Tibial nerve (tissue), 4 donors: ENCODE results near the gene SLC2A9.

ENCODE experiments used
- EP300 ChIP-seq, 2 donors: sonication (generic); formaldehyde crosslinking; IDR thresholded peaks; one replicate each; pipeline ENCODE4 v1.6.1; 2017; ENCODE audit warnings: antibody characterized with exemption in 2 of 2, mild to moderate bottlenecking in 1 of 2
- POLR2A ChIP-seq, 2 donors: fragments of 450-650 bp; IDR thresholded peaks; one replicate each; pipeline ENCODE4 v1.6.1; 2017; ENCODE audit warnings: antibody characterized with exemption in 2 of 2, mild to moderate bottlenecking in 2 of 2, moderate library complexity in 2 of 2
- TF ChIP-seq, protein P1 (sequence below), 5 experiments: fragments of 200-600 bp in 3 of 5; fragments of 450-650 bp in 2 of 5; sonication (generic) in 3 of 5; IDR thresholded peaks; one replicate each; pipeline ENCODE4 v1.5.1; 2016 to 2019; ENCODE audit warnings: antibody characterized with exemption in 5 of 5, mild to moderate bottlenecking in 3 of 5, moderate library complexity in 2 of 5

DNA sequence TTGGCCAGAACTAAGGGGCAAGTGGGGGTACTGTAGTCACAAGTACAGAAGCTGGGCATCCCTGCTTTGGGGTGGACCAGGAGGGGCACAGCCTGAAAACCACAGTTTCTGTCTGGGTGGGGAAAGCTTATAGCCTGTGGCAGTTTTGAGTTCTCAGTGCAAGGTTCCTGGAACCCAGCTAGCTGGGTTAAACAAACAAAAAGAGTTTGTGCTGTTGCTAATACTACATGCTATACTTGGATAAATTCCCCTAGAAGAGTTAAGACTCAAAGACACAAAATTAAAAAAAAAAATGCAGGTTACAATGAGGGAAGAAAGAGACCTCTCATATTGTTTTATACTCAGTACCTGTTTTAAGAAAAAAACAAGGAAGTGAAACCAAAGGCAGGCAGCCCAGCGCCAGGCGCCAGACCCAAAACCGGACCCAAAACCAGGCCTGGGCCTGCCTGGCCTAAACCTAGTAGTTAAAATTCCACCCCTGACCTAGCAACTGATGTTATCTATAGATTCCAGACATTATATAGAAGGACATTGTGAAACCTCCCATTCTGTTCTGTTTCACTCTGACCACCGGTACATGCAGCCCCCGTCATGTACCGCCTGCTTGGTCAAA is 50.8 kb downstream of the SLC2A9 start:
- TF ChIP-seq, protein P1, sequence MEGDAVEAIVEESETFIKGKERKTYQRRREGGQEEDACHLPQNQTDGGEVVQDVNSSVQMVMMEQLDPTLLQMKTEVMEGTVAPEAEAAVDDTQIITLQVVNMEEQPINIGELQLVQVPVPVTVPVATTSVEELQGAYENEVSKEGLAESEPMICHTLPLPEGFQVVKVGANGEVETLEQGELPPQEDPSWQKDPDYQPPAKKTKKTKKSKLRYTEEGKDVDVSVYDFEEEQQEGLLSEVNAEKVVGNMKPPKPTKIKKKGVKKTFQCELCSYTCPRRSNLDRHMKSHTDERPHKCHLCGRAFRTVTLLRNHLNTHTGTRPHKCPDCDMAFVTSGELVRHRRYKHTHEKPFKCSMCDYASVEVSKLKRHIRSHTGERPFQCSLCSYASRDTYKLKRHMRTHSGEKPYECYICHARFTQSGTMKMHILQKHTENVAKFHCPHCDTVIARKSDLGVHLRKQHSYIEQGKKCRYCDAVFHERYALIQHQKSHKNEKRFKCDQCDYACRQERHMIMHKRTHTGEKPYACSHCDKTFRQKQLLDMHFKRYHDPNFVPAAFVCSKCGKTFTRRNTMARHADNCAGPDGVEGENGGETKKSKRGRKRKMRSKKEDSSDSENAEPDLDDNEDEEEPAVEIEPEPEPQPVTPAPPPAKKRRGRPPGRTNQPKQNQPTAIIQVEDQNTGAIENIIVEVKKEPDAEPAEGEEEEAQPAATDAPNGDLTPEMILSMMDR (IDR thresholded peaks at IDR 0.05) = no peak
- TF ChIP-seq POLR2A (IDR thresholded peaks at IDR 0.05) (no peak), EP300 (IDR thresholded peaks at IDR 0.05) (no peak)
